IPS-15b (cell line): ENCODE results near the gene BANF2.

Experiments
- H3K27me3 ChIP-seq: one replicate; pipeline ENCODE4 v1.6.1; 2013; ENCODE audit warnings: low read length; ENCODE audit not compliant: control insufficient read depth, insufficient read depth
- H3K36me3 ChIP-seq: one replicate; pipeline ENCODE4 v1.6.1; 2013; ENCODE audit warnings: low read length; ENCODE audit not compliant: control insufficient read depth, insufficient read depth
- H3K4me1 ChIP-seq: one replicate; pipeline ENCODE4 v1.6.1; 2013; ENCODE audit warnings: mild to moderate bottlenecking, low read length; ENCODE audit not compliant: control insufficient read depth, insufficient read depth
- H3K4me3 ChIP-seq: one replicate; pipeline ENCODE4 v1.5.1; 2013; ENCODE audit warnings: low read depth, low read length
- H3K9ac ChIP-seq: one replicate; pipeline ENCODE4 v1.6.1; 2013; ENCODE audit warnings: low read depth, mild to moderate bottlenecking, low read length
- H3K9me3 ChIP-seq: one replicate; pipeline ENCODE4 v1.6.1; 2013; ENCODE audit warnings: mild to moderate bottlenecking, low read length; ENCODE audit not compliant: control insufficient read depth, insufficient read depth

The BANF2 gene

GRCh38 chr20:17716331-17716730 lies 16.6 kb downstream of the BANF2 start:
- H3K9me3 ChIP-seq, result no peaks in the 10 kb centered on the region

DNA sequence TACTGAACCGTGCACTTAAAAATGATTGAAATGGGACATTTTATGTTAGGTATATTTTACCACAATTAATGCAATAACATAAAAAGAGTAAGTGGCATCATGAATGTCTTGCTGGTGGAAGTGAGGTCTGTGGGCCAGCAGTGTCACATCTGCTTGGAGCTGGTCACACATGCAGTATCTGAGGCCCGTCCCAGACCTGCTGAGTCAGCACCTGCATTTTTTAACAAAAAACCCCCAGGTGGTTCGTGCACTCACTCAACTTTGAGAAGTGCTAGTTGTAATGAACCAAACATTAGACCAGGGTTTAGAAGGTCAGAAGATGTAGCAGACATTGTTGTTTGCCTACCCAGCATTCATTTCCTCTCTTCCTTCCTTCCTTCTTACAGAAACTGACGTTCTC lies 21.0 kb downstream of the BANF2 start:
- Histone ChIP-seq H3K9ac (no peak overlapping the region), H3K36me3 (no peaks in the 10 kb centered on the region), H3K4me3 (no peak overlapping the region), H3K9me3 (no peaks in the 10 kb centered on the region), H3K27me3 (no peaks in the 10 kb centered on the region), H3K4me1 (no peaks in the 10 kb centered on the region)

More at GRCh38 chr20:17716331-17716730, 16.6 kb downstream of the BANF2 start:
- H3K4me3 ChIP-seq, result no peak overlapping the region
- H3K4me1 ChIP-seq, result peaks cover 3% of the 10 kb centered on the region
- H3K36me3 ChIP-seq, result no peaks in the 10 kb centered on the region
- H3K27me3 ChIP-seq, result no peaks in the 10 kb centered on the region
- H3K9ac ChIP-seq, result no peak overlapping the region

- Histone ChIP-seq H3K4me1 (no peaks in the 10 kb centered on the region), H3K4me3 (no peak overlapping the region), H3K27me3 (no peaks in the 10 kb centered on the region), H3K36me3 (no peaks in the 10 kb centered on the region), H3K9me3 (no peaks in the 10 kb centered on the region), H3K9ac (no peak overlapping the region)
Observed at GRCh38 chr20:17721802-17722486, 22.2 kb downstream of the BANF2 start.

GRCh38 chr20:17722493-17723300 lies 22.9 kb downstream of the BANF2 start:
- Histone ChIP-seq H3K36me3 (no peaks in the 10 kb centered on the region), H3K4me1 (no peaks in the 10 kb centered on the region), H3K9ac (no peak overlapping the region), H3K27me3 (no peaks in the 10 kb centered on the region), H3K9me3 (no peaks in the 10 kb centered on the region), H3K4me3 (no peak overlapping the region)

DNA sequence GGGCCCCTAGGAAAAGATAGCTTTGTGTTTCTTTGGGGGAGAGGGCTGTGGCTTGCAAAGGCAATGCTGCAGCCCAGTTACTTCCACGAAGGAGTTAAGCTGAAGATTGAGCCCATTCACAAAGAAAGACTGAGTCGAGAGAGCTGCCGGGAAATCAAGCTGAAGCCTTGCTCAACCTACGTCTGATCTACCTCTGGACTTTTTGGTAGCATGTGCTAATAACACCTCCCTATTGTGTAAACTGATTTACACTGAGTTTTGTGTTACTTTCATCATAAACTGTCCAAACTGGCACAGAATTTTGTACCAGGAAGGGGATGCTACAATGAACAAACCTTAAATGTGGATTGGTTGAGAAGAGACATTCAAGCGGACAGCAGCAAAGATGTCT lies 23.5 kb downstream of the BANF2 start:
- no peak overlapping the region for H3K4me3 ChIP-seq
- H3K36me3 ChIP-seq, result no peaks in the 10 kb centered on the region
- H3K9me3 ChIP-seq, result no peaks in the 10 kb centered on the region
- no peak overlapping the region for H3K9ac ChIP-seq
- H3K27me3 ChIP-seq, result no peaks in the 10 kb centered on the region
- no peaks in the 10 kb centered on the region for H3K4me1 ChIP-seq

DNA sequence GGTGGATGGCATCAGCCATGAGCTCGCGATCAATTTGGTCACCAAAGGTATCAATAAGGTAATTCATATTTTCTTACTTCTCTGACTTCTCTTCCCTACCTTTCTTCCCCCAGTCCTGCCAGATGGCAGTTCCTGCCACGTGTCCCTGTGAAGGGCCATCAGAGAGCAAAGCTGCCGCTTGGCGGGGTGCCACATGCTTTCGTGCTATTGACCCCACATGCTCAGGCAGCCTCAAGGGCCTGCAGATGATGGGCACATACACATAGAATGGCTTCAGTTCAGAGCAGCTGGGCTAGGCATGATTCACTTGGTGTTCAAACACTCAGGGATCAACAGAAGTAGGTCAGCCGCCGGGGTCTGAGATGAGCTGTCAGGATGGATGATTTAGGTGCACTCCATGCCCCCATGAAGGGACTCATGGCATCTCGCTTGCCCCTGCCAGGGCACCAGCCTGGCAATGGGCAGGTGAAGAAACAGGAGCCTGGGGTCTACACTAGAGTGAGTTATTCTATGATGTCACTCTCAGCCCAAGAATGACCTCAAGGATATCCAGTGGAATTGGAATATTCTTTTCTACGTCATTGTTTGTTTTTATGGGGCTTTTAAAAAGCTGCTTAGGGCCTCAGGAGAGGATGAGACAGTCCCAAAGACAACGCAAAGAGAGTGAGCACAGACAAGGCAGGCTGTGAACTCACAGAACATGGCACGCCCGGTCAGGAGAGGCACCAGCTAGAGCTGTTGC lies 25.5 kb downstream of the BANF2 start:
- Histone ChIP-seq H3K4me3 (no peak overlapping the region), H3K9me3 (no peaks in the 10 kb centered on the region), H3K27me3 (no peaks in the 10 kb centered on the region), H3K4me1 (no peaks in the 10 kb centered on the region), H3K36me3 (no peaks in the 10 kb centered on the region), H3K9ac (no peak overlapping the region)

GRCh38 chr20:17726902-17727301 lies 27.1 kb downstream of the BANF2 start:
- no peak overlapping the region for H3K4me3 ChIP-seq
- no peaks in the 10 kb centered on the region for H3K27me3 ChIP-seq
- no peak overlapping the region for H3K9ac ChIP-seq
- no peaks in the 10 kb centered on the region for H3K9me3 ChIP-seq
- no peaks in the 10 kb centered on the region for H3K36me3 ChIP-seq
- no peaks in the 10 kb centered on the region for H3K4me1 ChIP-seq

DNA sequence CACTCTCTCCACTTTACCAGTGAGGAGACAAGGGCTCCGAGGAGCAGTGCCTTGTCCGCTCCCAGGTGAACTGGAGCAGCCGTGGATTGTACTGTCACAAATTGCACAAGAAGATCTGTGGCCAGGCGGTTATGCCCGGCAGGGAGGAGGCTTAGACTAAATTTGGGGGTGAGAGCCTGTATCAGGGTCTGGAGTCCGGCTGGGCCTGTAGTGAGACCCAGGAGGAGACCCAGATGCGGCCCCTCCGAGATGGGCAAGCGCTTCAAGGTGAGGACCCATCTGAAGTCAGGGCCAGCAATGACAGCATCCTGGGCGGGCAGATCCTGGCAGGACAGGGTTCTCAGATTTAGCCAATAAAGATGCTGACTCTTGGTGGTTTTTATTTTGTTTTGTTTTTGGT lies 27.6 kb downstream of the BANF2 start:
- Histone ChIP-seq H3K36me3 (no peaks in the 10 kb centered on the region), H3K9ac (no peak overlapping the region), H3K4me3 (no peak overlapping the region), H3K9me3 (no peaks in the 10 kb centered on the region), H3K4me1 (no peaks in the 10 kb centered on the region), H3K27me3 (no peaks in the 10 kb centered on the region)

- Histone ChIP-seq H3K9me3 (no peaks in the 10 kb centered on the region), H3K9ac (no peak overlapping the region), H3K4me1 (no peaks in the 10 kb centered on the region), H3K36me3 (no peaks in the 10 kb centered on the region), H3K27me3 (no peaks in the 10 kb centered on the region), H3K4me3 (no peak overlapping the region)
Observed at GRCh38 chr20:17728074-17728473, 28.3 kb downstream of the BANF2 start.

GRCh38 chr20:17730071-17730470 lies 30.3 kb downstream of the BANF2 start:
- Histone ChIP-seq H3K9me3 (no peaks in the 10 kb centered on the region), H3K4me3 (no peak overlapping the region), H3K27me3 (no peaks in the 10 kb centered on the region), H3K36me3 (no peaks in the 10 kb centered on the region), H3K9ac (no peak overlapping the region), H3K4me1 (no peaks in the 10 kb centered on the region)

GRCh38 chr20:17731233-17731632 lies 31.5 kb downstream of the BANF2 start:
- no peak overlapping the region for H3K4me3 ChIP-seq
- no peaks in the 10 kb centered on the region for H3K9me3 ChIP-seq
- no peaks in the 10 kb centered on the region for H3K36me3 ChIP-seq
- H3K4me1 ChIP-seq, result no peaks in the 10 kb centered on the region
- H3K27me3 ChIP-seq, result no peaks in the 10 kb centered on the region
- no peak overlapping the region for H3K9ac ChIP-seq
